ENCODE measurements around the gene PECR.

DNA sequence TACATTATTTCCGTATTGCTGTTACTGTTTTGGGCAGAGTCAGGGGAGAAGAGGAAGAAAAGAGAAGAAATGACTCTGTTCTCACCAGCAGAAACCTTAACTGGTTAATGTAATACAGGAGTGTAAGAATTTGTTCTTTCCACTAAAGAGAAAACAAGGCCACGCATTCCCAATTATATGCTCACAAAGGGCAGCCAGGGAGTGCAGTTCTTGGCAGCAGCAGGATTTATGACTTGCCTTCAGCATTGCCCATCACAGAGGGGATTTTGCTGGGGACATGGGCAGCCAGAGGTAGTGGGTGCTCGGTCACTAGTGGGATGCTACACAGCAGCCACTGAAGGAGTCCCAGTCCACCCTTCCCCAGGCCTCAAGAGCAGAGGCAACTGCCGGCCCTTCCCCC is 86.7 kb downstream of the PECR start:
- TF ChIP-seq, protein P1, sequence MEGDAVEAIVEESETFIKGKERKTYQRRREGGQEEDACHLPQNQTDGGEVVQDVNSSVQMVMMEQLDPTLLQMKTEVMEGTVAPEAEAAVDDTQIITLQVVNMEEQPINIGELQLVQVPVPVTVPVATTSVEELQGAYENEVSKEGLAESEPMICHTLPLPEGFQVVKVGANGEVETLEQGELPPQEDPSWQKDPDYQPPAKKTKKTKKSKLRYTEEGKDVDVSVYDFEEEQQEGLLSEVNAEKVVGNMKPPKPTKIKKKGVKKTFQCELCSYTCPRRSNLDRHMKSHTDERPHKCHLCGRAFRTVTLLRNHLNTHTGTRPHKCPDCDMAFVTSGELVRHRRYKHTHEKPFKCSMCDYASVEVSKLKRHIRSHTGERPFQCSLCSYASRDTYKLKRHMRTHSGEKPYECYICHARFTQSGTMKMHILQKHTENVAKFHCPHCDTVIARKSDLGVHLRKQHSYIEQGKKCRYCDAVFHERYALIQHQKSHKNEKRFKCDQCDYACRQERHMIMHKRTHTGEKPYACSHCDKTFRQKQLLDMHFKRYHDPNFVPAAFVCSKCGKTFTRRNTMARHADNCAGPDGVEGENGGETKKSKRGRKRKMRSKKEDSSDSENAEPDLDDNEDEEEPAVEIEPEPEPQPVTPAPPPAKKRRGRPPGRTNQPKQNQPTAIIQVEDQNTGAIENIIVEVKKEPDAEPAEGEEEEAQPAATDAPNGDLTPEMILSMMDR (conservative IDR thresholded peaks at IDR 0.05) = no peak
- TF ChIP-seq ZFX (IDR thresholded peaks at IDR 0.05) = no peak

All from C4-2B (cell line).